Measurements from ENCODE around the gene DLGAP5. TPM values are rescaled to one million over a fixed set of nuclear protein-coding genes. Genes with fewer than 3 reads are reported as not detected.

DLGAP5 gene
- total and polyA plus RNA-seq, 7 donors = 0.16 to 11.0 (median 0.96) TPM; not detected in 1

- DNase-seq = no peak
- Histone ChIP-seq H3K9me3 (no peaks in the 10 kb centered on the region), H3K27ac (no peak overlapping the region), H3K4me1 (no peaks in the 10 kb centered on the region), H3K4me3 (no peak overlapping the region), H3K36me3 (no peaks in the 10 kb centered on the region), H3K27me3 (no peaks in the 10 kb centered on the region)
- 68 to 78% methylated on average over 2 of the region's 2 CpGs for WGBS, 2 donors
- no peak for TF ChIP-seq EP300 (IDR thresholded peaks at IDR 0.05)
- TF ChIP-seq CTCF (IDR thresholded peaks at IDR 0.05) = no peak
- no peak for TF ChIP-seq POLR2A (IDR thresholded peaks at IDR 0.05)
- TF ChIP-seq POLR2AphosphoS5 (IDR thresholded peaks at IDR 0.05) = no peak
- intact Hi-C loops (cut with DNase I) = no loop called here
These were observed 20.9 kb downstream of the DLGAP5 start for GRCh38 chr14:55170526-55170925.

GRCh38 chr14:55160989-55161388 is 30.4 kb downstream of the DLGAP5 start:
- no peak overlapping the region for H3K27ac ChIP-seq
- no peaks in the 10 kb centered on the region for H3K36me3 ChIP-seq
- H3K27me3 ChIP-seq = no peaks in the 10 kb centered on the region
- peak in 3 of 4 experiments; percentile 22 to 61 (median 54) for TF ChIP-seq CTCF (IDR thresholded peaks at IDR 0.05)
- no peak for TF ChIP-seq POLR2AphosphoS5 (IDR thresholded peaks at IDR 0.05)
- DNase-seq = no peak
- no peaks in the 10 kb centered on the region for H3K4me1 ChIP-seq
- H3K9me3 ChIP-seq = no peaks in the 10 kb centered on the region
- no peak overlapping the region for H3K4me3 ChIP-seq
- intact Hi-C loops (cut with DNase I) = loop anchor here (1.0 kb wide), 1 partner anchor 72 kb away; no protein-coding TSS in a partner anchor

- no peaks in the 10 kb centered on the region for H3K36me3 ChIP-seq
- intact Hi-C loops (cut with DNase I) = no loop called here
- no peak for DNase-seq
- no peaks in the 10 kb centered on the region for H3K27me3 ChIP-seq
- H3K27ac ChIP-seq = no peak overlapping the region
- H3K4me3 ChIP-seq = no peak overlapping the region
- H3K9me3 ChIP-seq = no peaks in the 10 kb centered on the region
- TF ChIP-seq EP300 (IDR thresholded peaks at IDR 0.05) (no peak), CTCF (IDR thresholded peaks at IDR 0.05) (no peak), POLR2A (IDR thresholded peaks at IDR 0.05) (no peak), POLR2AphosphoS5 (IDR thresholded peaks at IDR 0.05) (no peak)
- WGBS, 2 donors = 83 to 91% methylated on average over 3 of the region's 3 CpGs
- no peaks in the 10 kb centered on the region for H3K4me1 ChIP-seq
These were observed 33.0 kb downstream of the DLGAP5 start for GRCh38 chr14:55158412-55158811.

GRCh38 chr14:55157080-55157479 is 34.3 kb downstream of the DLGAP5 start:
- Histone ChIP-seq H3K4me1 (no peaks in the 10 kb centered on the region), H3K4me3 (no peak overlapping the region), H3K27me3 (no peaks in the 10 kb centered on the region), H3K9me3 (no peaks in the 10 kb centered on the region), H3K36me3 (no peaks in the 10 kb centered on the region), H3K27ac (no peak overlapping the region)
- DNase-seq = no peak
- 84% methylated on average over 1 of the region's 1 CpG for WGBS, 2 donors
- intact Hi-C loops (cut with DNase I) = no loop called here
- TF ChIP-seq EP300 (IDR thresholded peaks at IDR 0.05) = no peak
- TF ChIP-seq CTCF (IDR thresholded peaks at IDR 0.05) = no peak
- TF ChIP-seq POLR2A (IDR thresholded peaks at IDR 0.05) = no peak
- no peak for TF ChIP-seq POLR2AphosphoS5 (IDR thresholded peaks at IDR 0.05)

GRCh38 chr14:55153951-55154350 is 37.4 kb downstream of the DLGAP5 start:
- no peak overlapping the region for H3K4me3 ChIP-seq
- 96 to 99% methylated on average over 3 of the region's 3 CpGs for WGBS, 2 donors
- no peaks in the 10 kb centered on the region for H3K36me3 ChIP-seq
- no peak for TF ChIP-seq POLR2AphosphoS5 (IDR thresholded peaks at IDR 0.05)
- no peak for TF ChIP-seq CTCF (IDR thresholded peaks at IDR 0.05)
- no peak for TF ChIP-seq POLR2A (IDR thresholded peaks at IDR 0.05)
- no peak for TF ChIP-seq EP300 (IDR thresholded peaks at IDR 0.05)
- no peaks in the 10 kb centered on the region for H3K27me3 ChIP-seq
- H3K27ac ChIP-seq = no peak overlapping the region
- intact Hi-C loops (cut with DNase I) = no loop called here
- no peaks in the 10 kb centered on the region for H3K9me3 ChIP-seq
- DNase-seq = no peak
- no peaks in the 10 kb centered on the region for H3K4me1 ChIP-seq
